GM21526 (cell line): ENCODE measurements around the gene CIBAR2.
"Not testable (repeated sequence)": the region's sequence is repeated elsewhere in the genome, so short reads cannot be mapped to it uniquely, and the experiment has no call there.

Source experiments
- ATAC-seq: cut with Tn5 transposase; IDR thresholded peaks from one replicate; pipeline ENCODE4 v1.9.1; 2021; ENCODE audit warnings: moderate library complexity; ENCODE audit not compliant: unreplicated experiment, low FRiP score

Gene CIBAR2

GRCh38 chr16:85129876-85130704 is 17.8 kb upstream of the CIBAR2 start:
- no peak for ATAC-seq

DNA sequence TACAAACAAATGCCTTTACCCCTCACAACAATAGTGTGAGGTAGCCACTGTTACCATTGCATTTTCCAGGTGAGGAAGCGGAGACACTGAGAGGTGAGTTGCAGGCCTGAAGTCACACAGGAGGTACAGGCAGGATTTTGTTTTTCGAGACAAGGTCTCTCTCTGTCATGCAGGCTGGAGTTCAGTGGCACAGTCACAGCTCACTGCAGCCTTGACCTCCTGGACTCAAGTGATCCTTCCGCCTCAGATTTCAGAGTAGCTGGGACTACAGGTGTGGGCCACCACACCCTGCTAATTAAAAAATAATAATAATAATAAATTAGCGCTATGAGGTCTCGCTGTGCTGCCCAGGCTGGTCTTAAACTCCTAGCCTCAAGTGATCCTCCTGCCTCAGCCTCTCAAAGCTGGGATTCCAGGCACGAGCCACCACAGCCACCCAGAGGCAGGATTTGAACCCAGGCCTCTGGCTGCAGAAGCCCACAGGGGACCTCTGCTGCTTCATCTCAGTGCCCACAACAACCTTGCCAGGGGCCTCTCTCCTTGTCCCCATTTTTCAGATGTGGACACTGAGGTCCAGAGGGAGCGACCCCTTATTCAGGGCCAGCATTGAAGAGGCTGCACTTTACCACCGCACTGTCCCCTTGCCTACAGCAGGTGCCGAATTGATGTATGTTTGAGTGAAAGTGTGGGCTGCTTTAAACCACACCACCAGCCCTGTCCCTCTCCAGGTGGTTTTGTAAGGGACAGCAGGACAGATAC is 16.0 kb upstream of the CIBAR2 start:
- ATAC-seq, result no peak

DNA sequence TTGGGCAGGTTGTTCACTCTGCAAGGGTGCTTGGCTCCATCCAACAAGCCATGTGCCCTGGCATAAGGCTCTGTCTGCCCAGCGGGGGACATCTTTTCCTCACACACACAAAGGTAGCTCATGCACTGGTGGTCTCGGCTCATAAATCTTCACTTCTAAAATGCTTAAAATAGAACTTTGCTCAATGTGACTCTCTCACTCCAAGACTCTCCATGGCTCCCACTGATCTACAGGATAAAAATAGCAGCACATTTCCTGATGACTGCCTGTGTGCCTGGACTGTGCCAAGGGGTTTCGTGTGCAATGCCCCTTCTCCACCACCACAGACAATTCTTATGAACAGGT is 15.1 kb upstream of the CIBAR2 start:
- ATAC-seq, result no peak

GRCh38 chr16:85126705-85127378 is 14.6 kb upstream of the CIBAR2 start:
- no peak for ATAC-seq

DNA sequence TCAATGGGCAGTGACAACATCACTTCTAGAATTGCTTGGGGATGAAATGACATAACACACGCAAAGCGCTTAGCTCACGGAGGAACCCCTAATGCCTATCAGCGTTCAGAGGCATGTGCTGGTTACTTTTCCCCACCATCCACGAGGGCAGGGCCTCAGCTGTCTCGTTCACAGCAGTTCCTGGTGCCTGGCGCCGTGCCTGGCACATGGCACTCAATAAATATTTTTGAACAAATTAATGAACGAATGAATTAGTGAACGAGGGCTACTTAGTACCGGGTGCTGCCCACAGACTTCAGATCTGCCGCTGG is 14.1 kb upstream of the CIBAR2 start:
- ATAC-seq, result no peak

DNA sequence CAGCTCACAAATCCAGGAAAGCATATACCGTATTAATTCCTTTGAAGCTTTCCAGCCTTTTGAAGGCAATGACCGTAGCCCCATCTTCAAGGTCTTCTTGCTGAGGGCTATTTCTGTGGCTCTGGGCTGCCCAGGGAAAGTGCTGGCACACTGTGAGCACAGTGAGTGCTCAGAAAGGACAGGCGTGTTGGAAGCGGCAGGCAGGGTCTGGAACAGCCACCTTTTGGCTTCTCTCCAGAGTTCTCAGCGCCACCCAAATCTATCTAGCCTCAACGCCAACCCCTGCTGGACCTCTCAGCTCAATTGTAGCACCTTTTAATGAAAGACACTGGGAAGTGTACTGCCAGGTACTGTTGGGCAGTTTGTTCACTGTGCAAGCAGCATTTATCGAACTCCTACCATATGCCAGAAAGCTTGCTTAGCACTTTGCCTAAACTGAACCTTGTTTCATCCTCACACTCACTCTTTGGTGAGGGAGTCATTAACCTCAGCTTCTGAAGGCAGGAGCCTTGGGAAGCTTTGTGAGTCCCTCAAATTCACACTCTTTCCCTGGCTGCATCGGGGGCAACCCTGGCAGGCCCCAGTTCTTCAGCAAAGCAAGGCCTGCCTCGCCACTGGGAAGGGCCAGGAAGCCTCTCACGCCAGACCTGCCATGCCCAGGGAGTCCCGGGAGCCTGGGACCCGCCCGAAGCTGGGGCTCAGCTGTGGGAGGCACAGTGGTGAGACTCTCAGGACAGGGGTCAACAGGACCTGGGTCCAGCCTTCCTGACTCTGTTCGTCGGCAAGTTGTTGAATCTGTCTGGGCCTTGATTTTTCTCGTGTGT is 13.5 kb upstream of the CIBAR2 start:
- ATAC-seq, result no peak

- no peak for ATAC-seq
Measured at GRCh38 chr16:85124636-85125346, 12.5 kb upstream of the CIBAR2 start.

- no peak for ATAC-seq
Measured at GRCh38 chr16:85123891-85124635, 11.8 kb upstream of the CIBAR2 start.

- ATAC-seq, result not testable (repeated sequence)
Measured at GRCh38 chr16:85123441-85123840, 11.2 kb upstream of the CIBAR2 start.

DNA sequence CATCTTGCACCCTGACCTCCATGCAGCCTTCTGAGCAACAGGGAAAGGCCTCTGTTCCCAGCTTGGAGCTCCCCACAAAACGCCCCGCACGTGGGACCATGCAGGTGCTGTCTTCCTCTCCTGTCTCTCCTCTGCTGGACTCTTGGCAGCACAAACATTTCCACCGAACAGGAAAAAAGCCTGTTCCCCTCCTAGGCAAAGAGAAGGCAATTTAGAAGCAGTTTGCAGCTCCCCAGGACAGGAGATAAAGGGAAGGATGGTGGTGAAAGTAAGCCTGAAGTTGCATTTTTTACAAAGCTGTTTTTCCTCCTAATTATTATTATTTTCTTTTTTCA is 7.7 kb upstream of the CIBAR2 start:
- no peak for ATAC-seq

- ATAC-seq, result no peak
Measured at GRCh38 chr16:85117418-85117817, 5.1 kb upstream of the CIBAR2 start.

DNA sequence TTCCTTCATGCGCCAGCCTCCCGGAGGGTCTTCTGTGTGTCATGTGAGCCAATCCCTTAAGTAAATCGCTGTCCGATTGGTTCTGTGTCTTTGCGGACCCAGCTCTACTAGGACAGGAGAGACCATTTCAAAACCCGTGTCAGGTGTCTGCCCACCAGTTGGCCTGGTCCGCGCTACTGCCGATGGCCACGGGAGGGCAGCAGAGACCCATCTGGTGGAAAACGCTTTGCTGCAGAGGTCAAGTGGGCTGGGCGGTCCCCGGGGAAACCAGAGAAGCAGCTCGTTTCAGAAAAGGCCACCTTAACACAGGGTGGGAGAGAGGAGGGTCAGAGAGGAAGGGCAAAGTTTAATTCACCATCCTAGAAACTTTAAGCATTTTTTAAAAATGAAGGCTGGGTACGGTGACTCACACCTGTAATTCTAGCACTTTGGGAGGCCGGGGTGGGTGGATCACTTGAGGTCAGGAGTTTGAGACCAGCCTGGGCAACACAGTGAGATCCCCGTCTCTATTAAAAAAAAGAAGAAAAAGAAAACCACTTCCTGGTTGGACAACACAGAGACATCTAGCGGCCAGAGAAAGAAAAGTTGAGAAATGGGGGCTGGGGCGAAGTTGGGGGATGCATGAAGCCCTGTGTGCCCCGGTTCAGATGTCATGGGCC is 2.8 kb upstream of the CIBAR2 start:
- peak; percentile 68 for ATAC-seq

GRCh38 chr16:85113913-85114312 is 1.6 kb upstream of the CIBAR2 start:
- no peak for ATAC-seq

DNA sequence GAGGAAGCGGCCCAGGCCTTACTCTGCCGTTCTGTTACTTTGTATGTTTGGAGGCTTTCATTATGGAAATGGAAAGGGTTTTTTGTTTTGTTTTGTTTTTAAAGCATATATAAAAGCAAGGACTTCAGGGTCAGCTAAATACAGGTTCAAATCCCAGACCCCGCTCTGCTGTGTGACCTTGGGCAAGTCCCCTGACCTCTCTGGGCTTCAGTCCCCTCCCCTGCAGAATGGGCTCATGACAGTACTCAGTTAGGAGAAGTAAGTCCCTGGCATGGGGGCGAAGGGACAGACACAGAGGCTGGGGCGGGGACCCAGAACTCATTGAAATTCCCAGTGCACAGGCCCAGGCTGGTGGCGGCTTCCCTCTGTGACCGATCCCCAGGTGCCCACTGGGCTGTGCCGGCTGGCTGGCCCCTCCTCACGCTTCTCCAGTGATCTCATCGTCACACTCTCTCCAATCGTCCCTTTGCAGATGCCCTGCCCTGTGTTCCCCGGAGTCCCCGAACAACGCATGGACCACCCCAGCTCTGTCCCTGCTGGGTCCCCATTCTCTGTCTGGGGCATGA is 979 bp upstream of the CIBAR2 start:
- no peak for ATAC-seq

- no peak for ATAC-seq
Measured at GRCh38 chr16:85111184-85111583, 1.1 kb downstream of the CIBAR2 start.

DNA sequence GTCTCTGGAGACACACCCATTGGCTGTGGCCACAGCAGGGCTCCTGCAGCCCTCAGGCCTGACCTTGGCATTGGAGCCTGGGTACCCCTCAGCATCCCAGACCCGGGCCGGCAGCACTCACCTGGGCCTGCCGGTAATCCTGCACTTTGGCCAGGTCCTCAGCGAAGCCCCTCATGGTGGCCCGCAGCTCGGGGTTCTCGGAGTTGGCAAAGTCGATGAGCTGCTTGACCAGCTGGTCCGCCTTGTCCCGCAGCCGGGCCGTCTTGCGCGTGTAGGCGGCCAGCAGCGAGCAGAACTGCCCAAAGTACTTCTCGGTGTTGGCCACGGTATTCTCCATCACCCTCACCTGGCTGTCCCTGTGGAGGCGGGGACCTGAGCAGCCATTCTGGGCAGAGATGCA is 2.2 kb downstream of the CIBAR2 start:
- ATAC-seq, result no peak

- ATAC-seq, result no peak
Measured at GRCh38 chr16:85107532-85107931, 4.7 kb downstream of the CIBAR2 start.

DNA sequence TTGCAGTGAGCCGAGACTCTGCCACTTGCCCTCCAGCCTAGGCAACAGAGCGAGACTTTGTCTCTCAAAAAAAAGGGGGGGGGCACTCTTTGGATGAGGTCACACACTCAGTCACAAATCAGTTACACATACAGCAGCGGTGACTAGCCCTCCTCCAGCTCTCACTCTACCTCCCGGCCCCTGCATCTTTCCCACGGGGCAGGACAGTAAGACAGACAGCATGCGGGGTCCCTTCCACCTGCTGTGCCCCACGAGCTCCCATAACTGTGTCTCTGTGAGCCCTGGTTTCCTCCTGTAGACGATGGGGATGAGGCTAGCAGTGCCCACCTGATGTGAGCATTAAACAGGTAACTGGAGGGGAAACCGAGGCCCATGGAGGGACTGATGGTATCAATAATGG is 5.2 kb downstream of the CIBAR2 start:
- no peak for ATAC-seq

DNA sequence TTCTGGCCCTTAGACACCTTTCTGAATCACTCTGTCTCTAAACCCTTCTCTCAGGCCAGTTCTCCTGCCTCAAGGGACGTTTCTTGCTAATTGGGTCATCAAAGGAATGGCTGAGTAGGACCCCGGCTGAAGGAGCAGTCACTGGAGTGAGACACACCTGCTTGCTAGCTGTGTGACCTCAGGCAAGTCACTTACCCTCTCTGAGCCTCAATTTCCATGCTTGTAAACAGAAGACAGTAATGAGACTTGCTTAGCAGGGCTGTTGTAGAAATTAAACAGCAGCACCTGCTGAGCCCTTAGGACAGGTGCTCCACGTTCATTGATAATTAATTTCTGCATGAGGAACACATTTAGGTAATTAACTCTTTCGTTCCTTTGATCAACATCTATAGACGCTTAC is 6.8 kb downstream of the CIBAR2 start:
- ATAC-seq, result no peak
